GM12878 (cell line): ENCODE data around the gene AMPD2. TPM values are rescaled to one million over a fixed set of nuclear protein-coding genes. Genes with fewer than 3 reads are reported as not detected.

Experiments used
- CBX5 ChIP-seq: sonication (generic); IDR thresholded peaks from 2 replicates; pipeline ENCODE4 v1.6.1; 2016; ENCODE audit warnings: low read depth, moderate library complexity, mild to moderate bottlenecking, inconsistent platforms
- CREB1 ChIP-seq: IDR thresholded peaks from 2 replicates; pipeline ENCODE4 v1.6.1; 2012; ENCODE audit warnings: low read depth, mild to moderate bottlenecking, inconsistent platforms
- ETV6 ChIP-seq, 2 experiments: fragments of 450-650 bp in 1 of 2; IDR thresholded peaks in 1 of 2; conservative IDR thresholded peaks in 1 of 2; 2 replicates each; pipeline ENCODE4 v1.6.1; 2014; ENCODE audit warnings: antibody characterized with exemption in 1 of 2, borderline replicate concordance in 1 of 2, low read depth in 1 of 2, mild to moderate bottlenecking in 1 of 2, moderate library complexity in 1 of 2
- NBN ChIP-seq: fragments of 450-650 bp; IDR thresholded peaks from 2 replicates; pipeline ENCODE4 v1.6.1; 2016
- POLR2AphosphoS5 ChIP-seq: IDR thresholded peaks from 2 replicates; pipeline ENCODE4 v1.6.1; 2011; ENCODE audit warnings: mild to moderate bottlenecking, low read length, inconsistent platforms
- SMC3 ChIP-seq: IDR thresholded peaks from 2 replicates; pipeline ENCODE4 v1.6.1; 2011; ENCODE audit warnings: low read length, improper control_type of control experiment, borderline replicate concordance
- STAT3 ChIP-seq: IDR thresholded peaks from 2 replicates; pipeline ENCODE4 v1.6.1; 2011; ENCODE audit warnings: low read depth, low read length, improper control_type of control experiment
- TBL1XR1 ChIP-seq: IDR thresholded peaks from 2 replicates; pipeline ENCODE4 v1.6.1; 2012; ENCODE audit warnings: low read depth, low read length, improper control_type of control experiment
- TCF12 ChIP-seq: IDR thresholded peaks from 2 replicates; pipeline ENCODE4 v1.6.1; 2011; ENCODE audit warnings: low read depth, mild to moderate bottlenecking, low read length
- YY1 ChIP-seq: IDR thresholded peaks from 2 replicates; pipeline ENCODE4 v1.6.1; 2011; ENCODE audit warnings: low read depth, mild to moderate bottlenecking, low read length
- polyA plus RNA-seq, 11 experiments: library from polyadenylated mRNA; depleted of rRNA in 4 of 11; unstranded in 6 of 11; stranded (reverse) in 5 of 11; fragments of >200 nt; fragmentation: Nextera tagmentation in 4 of 11; fragmentation: Illumina TruSeq in 1 of 11; extraction: Ambion mirVana in 4 of 11; extraction: Trizol in 1 of 11; gene quantifications; 1 replicate in 1 of 11; 2 replicates in 10 of 11; pipeline versions ENCODE4 v1.2.1 to v1.2.3, GENCODE V29; 2011 to 2016; ENCODE audit warnings: inconsistent platforms in 2 of 11, missing spikeins in 2 of 11, low read depth in 1 of 11
- total RNA-seq, 4 experiments: library from RNA; depleted of rRNA in 3 of 4; stranded (reverse); fragments of >200 nt in 3 of 4; fragmentation: Illumina TruSeq in 1 of 4; extraction: Trizol in 1 of 4; gene quantifications; 2 replicates each; pipeline versions ENCODE4 v1.2.1 to v1.2.3, GENCODE V29; 2013 to 2021
- TF ChIP-seq, protein P1 (sequence below), 3 experiments: IDR thresholded peaks in 2 of 3; conservative IDR thresholded peaks in 1 of 3; 2 replicates each; pipeline ENCODE4 v1.5.1; 2011; ENCODE audit warnings: low read depth in 3 of 3, low read length in 3 of 3, mild to moderate bottlenecking in 3 of 3, control low read depth in 2 of 3, moderate library complexity in 2 of 3, inconsistent platforms in 1 of 3, mixed read lengths in 1 of 3; ENCODE audit not compliant: control insufficient read depth in 2 of 3, insufficient read depth in 1 of 3; ENCODE audit errors: extremely low read depth in 1 of 3
- TF ChIP-seq, protein P2 (sequence below): fragments of 450-650 bp; IDR thresholded peaks from 2 replicates; pipeline ENCODE4 v1.6.1; 2017; ENCODE audit warnings: mild to moderate bottlenecking, moderate library complexity
- TF ChIP-seq, protein P3 (sequence below): IDR thresholded peaks from 2 replicates; pipeline ENCODE4 v1.6.1; 2012; ENCODE audit warnings: improper control_type of control experiment, low read depth, low read length; ENCODE audit not compliant: insufficient replicate concordance
- TF ChIP-seq, protein P4 (sequence below): IDR thresholded peaks from 2 replicates; pipeline ENCODE4 v1.6.1; 2012; ENCODE audit warnings: low read depth, low read length, improper control_type of control experiment

AMPD2 gene
- total and polyA plus RNA-seq, 10 of the 15 experiments (the other 5 are each of a cell fraction or from before 2014, with no cell fraction given), result 2.0 to 75.9 (median 31.3) TPM

DNA sequence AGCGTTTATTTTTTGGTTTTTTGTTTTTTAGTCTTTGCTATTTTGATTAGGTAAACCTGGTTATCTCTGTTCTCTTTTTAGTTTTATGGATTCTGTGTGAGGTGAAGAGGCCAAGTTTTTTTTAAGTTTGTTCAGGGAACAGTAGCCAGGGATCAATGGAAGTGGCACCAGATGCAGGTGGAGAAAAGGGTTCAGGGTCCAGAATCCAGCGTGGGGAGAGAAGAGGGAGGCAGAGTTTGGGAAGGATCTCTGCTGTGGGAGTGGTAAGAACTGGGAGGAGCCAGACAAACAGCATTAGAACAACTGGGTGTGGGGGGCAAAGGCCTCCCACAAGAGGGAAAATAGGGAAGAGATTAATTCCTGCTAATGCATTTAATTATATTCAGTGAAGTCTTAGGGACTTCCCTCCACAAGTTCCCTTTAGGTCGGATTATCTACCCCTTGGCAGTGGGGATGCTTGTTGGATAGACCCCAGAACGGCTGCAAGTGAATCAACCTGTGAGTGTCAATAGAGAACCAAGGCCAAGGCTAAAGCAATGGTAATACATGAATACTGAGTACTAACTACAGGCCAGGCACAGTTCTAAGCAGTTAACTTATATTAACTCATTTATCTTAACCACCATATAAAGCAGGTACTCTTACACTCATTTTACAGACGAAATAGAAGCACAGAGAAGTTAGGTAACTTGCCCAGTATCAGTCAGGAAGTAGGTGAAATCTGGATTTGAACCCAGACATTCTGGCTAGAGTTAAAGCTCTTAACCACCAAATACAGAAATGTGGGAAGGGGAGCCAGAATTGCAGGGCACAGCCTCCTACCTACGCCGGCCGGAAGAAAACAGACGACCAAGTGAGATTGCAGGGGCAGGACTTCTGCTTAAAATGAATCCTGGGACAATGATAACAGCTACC lies 719 bp upstream of the AMPD2 start (continued):
- no peak for TF ChIP-seq ETV6 (conservative IDR thresholded peaks at IDR 0.05 in 1 of 2, IDR thresholded peaks at IDR 0.05 in 1 of 2; ENCODE audit: borderline replicate concordance in 1 of 2, low read depth in 1 of 2)
- TF ChIP-seq NBN, result no peak; the same call in 1 of the 2 replicates
- TF ChIP-seq, protein P1, sequence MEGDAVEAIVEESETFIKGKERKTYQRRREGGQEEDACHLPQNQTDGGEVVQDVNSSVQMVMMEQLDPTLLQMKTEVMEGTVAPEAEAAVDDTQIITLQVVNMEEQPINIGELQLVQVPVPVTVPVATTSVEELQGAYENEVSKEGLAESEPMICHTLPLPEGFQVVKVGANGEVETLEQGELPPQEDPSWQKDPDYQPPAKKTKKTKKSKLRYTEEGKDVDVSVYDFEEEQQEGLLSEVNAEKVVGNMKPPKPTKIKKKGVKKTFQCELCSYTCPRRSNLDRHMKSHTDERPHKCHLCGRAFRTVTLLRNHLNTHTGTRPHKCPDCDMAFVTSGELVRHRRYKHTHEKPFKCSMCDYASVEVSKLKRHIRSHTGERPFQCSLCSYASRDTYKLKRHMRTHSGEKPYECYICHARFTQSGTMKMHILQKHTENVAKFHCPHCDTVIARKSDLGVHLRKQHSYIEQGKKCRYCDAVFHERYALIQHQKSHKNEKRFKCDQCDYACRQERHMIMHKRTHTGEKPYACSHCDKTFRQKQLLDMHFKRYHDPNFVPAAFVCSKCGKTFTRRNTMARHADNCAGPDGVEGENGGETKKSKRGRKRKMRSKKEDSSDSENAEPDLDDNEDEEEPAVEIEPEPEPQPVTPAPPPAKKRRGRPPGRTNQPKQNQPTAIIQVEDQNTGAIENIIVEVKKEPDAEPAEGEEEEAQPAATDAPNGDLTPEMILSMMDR (IDR thresholded peaks at IDR 0.05 in 2 of 3, conservative IDR thresholded peaks at IDR 0.05 in 1 of 3; ENCODE audit: control insufficient read depth in 2 of 3, extremely low read depth in 1 of 3, insufficient read depth in 1 of 3, low read depth in 3 of 3, low read length in 3 of 3), result no peak
- no peak for TF ChIP-seq POLR2AphosphoS5
- TF ChIP-seq SMC3, result no peak
- TF ChIP-seq STAT3, result no peak
- TF ChIP-seq, protein P2, sequence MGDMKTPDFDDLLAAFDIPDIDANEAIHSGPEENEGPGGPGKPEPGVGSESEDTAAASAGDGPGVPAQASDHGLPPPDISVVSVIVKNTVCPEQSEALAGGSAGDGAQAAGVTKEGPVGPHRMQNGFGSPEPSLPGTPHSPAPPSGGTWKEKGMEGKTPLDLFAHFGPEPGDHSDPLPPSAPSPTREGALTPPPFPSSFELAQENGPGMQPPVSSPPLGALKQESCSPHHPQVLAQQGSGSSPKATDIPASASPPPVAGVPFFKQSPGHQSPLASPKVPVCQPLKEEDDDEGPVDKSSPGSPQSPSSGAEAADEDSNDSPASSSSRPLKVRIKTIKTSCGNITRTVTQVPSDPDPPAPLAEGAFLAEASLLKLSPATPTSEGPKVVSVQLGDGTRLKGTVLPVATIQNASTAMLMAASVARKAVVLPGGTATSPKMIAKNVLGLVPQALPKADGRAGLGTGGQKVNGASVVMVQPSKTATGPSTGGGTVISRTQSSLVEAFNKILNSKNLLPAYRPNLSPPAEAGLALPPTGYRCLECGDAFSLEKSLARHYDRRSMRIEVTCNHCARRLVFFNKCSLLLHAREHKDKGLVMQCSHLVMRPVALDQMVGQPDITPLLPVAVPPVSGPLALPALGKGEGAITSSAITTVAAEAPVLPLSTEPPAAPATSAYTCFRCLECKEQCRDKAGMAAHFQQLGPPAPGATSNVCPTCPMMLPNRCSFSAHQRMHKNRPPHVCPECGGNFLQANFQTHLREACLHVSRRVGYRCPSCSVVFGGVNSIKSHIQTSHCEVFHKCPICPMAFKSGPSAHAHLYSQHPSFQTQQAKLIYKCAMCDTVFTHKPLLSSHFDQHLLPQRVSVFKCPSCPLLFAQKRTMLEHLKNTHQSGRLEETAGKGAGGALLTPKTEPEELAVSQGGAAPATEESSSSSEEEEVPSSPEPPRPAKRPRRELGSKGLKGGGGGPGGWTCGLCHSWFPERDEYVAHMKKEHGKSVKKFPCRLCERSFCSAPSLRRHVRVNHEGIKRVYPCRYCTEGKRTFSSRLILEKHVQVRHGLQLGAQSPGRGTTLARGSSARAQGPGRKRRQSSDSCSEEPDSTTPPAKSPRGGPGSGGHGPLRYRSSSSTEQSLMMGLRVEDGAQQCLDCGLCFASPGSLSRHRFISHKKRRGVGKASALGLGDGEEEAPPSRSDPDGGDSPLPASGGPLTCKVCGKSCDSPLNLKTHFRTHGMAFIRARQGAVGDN, result no peak; the same call in 1 of the 2 replicates
- no peak for TF ChIP-seq TBL1XR1
- TF ChIP-seq, protein P3, sequence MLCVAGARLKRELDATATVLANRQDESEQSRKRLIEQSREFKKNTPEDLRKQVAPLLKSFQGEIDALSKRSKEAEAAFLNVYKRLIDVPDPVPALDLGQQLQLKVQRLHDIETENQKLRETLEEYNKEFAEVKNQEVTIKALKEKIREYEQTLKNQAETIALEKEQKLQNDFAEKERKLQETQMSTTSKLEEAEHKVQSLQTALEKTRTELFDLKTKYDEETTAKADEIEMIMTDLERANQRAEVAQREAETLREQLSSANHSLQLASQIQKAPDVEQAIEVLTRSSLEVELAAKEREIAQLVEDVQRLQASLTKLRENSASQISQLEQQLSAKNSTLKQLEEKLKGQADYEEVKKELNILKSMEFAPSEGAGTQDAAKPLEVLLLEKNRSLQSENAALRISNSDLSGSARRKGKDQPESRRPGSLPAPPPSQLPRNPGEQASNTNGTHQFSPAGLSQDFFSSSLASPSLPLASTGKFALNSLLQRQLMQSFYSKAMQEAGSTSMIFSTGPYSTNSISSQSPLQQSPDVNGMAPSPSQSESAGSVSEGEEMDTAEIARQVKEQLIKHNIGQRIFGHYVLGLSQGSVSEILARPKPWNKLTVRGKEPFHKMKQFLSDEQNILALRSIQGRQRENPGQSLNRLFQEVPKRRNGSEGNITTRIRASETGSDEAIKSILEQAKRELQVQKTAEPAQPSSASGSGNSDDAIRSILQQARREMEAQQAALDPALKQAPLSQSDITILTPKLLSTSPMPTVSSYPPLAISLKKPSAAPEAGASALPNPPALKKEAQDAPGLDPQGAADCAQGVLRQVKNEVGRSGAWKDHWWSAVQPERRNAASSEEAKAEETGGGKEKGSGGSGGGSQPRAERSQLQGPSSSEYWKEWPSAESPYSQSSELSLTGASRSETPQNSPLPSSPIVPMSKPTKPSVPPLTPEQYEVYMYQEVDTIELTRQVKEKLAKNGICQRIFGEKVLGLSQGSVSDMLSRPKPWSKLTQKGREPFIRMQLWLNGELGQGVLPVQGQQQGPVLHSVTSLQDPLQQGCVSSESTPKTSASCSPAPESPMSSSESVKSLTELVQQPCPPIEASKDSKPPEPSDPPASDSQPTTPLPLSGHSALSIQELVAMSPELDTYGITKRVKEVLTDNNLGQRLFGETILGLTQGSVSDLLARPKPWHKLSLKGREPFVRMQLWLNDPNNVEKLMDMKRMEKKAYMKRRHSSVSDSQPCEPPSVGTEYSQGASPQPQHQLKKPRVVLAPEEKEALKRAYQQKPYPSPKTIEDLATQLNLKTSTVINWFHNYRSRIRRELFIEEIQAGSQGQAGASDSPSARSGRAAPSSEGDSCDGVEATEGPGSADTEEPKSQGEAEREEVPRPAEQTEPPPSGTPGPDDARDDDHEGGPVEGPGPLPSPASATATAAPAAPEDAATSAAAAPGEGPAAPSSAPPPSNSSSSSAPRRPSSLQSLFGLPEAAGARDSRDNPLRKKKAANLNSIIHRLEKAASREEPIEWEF, result no peak
- no peak for TF ChIP-seq CBX5
- TF ChIP-seq CREB1, result no peak
- no peak for TF ChIP-seq TCF12
- TF ChIP-seq, protein P4, sequence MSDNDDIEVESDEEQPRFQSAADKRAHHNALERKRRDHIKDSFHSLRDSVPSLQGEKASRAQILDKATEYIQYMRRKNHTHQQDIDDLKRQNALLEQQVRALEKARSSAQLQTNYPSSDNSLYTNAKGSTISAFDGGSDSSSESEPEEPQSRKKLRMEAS, result no peak
- TF ChIP-seq YY1, result no peak
- TF ChIP-seq, all 136 proteins: peak for 4
